H1 (cell line): Measurements from ENCODE around the gene PIMREG. TPM values are rescaled to one million over a fixed set of nuclear protein-coding genes. Genes with fewer than 3 reads are reported as not detected.

Experiments
- CTCF ChIA-PET: fragments of 300-600 bp; sonication (Branson Sonifier 250); formaldehyde crosslinking; loops from one replicate; lab custom pipeline; 2021; ENCODE audit not compliant: partially characterized antibody; lab: Charles Lee
- POLR2A ChIA-PET: fragments of 300-600 bp; sonication (Branson Sonifier 250); formaldehyde crosslinking; loops from one replicate; lab custom pipeline; 2021; ENCODE audit warnings: inconsistent platforms; ENCODE audit not compliant: partially characterized antibody; lab: Charles Lee
- DNase-seq, 2 experiments: peaks; one replicate each; pipeline versions ENCODE4 v3.0.0 to v3.0.0-alpha.2; 2010 to 2022; ENCODE audit warnings: low spot score in 2 of 2, low read depth in 1 of 2, mixed read lengths in 1 of 2
- FAIRE-seq: peaks from 2 replicates; lab custom pipeline; 2011; peaks lifted over from hg19 to GRCh38; lab: Jason Lieb, UNC
- H2AFZ ChIP-seq: 2 replicates; pipeline ENCODE4 v1.8.1; 2012; ENCODE audit warnings: low read length, inconsistent platforms
- H2AK5ac ChIP-seq: 2 replicates; pipeline ENCODE4 v1.6.1; 2013; ENCODE audit warnings: low read depth, low read length
- H2BK120ac ChIP-seq: replicated peaks from 2 replicates; pipeline ENCODE3; 2013; ENCODE audit warnings: low read depth, low read length, inconsistent platforms
- H2BK12ac ChIP-seq: 2 replicates; pipeline ENCODE4 v1.6.1; 2013; ENCODE audit warnings: low read depth, low read length
- H2BK15ac ChIP-seq: 2 replicates; pipeline ENCODE4 v1.6.1; 2013; ENCODE audit warnings: low read length
- H2BK20ac ChIP-seq: 2 replicates; pipeline ENCODE4 v1.6.1; 2013; ENCODE audit warnings: low read length
- H2BK5ac ChIP-seq: 2 replicates; pipeline ENCODE4 v1.6.1; 2013; ENCODE audit warnings: low read depth, low read length
- H3K14ac ChIP-seq: 2 replicates; pipeline ENCODE4 v1.6.1; 2013; ENCODE audit warnings: inconsistent platforms; ENCODE audit not compliant: insufficient read length
- H3K18ac ChIP-seq: 2 replicates; pipeline ENCODE4 v1.6.1; 2013; ENCODE audit warnings: low read length; ENCODE audit errors: extremely low read depth
- H3K23ac ChIP-seq: 2 replicates; pipeline ENCODE4 v1.6.1; 2013; ENCODE audit warnings: inconsistent platforms; ENCODE audit not compliant: insufficient read length
- H3K23me2 ChIP-seq: 2 replicates; pipeline ENCODE4 v1.6.1; 2013; ENCODE audit warnings: low read depth, low read length
- H3K27ac ChIP-seq: 2 replicates; pipeline ENCODE4 v1.6.1; 2011; ENCODE audit warnings: low read depth, low read length, inconsistent platforms
- H3K27me3 ChIP-seq, 4 experiments: replicated peaks in 1 of 4; 1 replicate in 1 of 4; 2 replicates in 3 of 4; pipeline versions ENCODE4 v1.6.1 to v1.8.1; 2011 to 2013; ENCODE audit warnings: low read length in 3 of 4, mild to moderate bottlenecking in 3 of 4, inconsistent platforms in 2 of 4, mixed read lengths in 2 of 4, moderate library complexity in 1 of 4; ENCODE audit not compliant: control insufficient read depth in 3 of 4, insufficient read depth in 3 of 4; ENCODE audit errors: extremely low read depth in 1 of 4
- H3K36me3 ChIP-seq, 4 experiments: 2 replicates each; pipeline versions ENCODE4 v1.6.1 to v1.8.1; 2011 to 2013; ENCODE audit warnings: mild to moderate bottlenecking in 4 of 4, low read length in 3 of 4, moderate library complexity in 2 of 4, control low read depth in 1 of 4, inconsistent platforms in 1 of 4; ENCODE audit not compliant: insufficient read depth in 4 of 4, control insufficient read depth in 2 of 4
- H3K4ac ChIP-seq: replicated peaks from 2 replicates; pipeline ENCODE3; 2013; ENCODE audit warnings: low read length, low read depth, mixed read lengths, inconsistent platforms; ENCODE audit not compliant: insufficient read length
- H3K4me1 ChIP-seq, 4 experiments: replicated peaks in 1 of 4; 1 replicate in 1 of 4; 2 replicates in 3 of 4; pipeline versions ENCODE4 v1.6.1 to v1.8.1; 2011 to 2013; ENCODE audit warnings: low read length in 3 of 4, inconsistent platforms in 2 of 4, mixed read lengths in 1 of 4; ENCODE audit not compliant: insufficient read depth in 4 of 4, control insufficient read depth in 3 of 4
- H3K4me2 ChIP-seq, 2 experiments: 2 replicates each; pipeline versions ENCODE4 v1.6.1 to v1.8.1; 2011 to 2013; ENCODE audit warnings: low read depth in 2 of 2, low read length in 2 of 2, control low read depth in 1 of 2, inconsistent platforms in 1 of 2, mild to moderate bottlenecking in 1 of 2; ENCODE audit not compliant: insufficient read depth in 1 of 2
- H3K4me3 ChIP-seq, 4 experiments: fragments of 200-600, 300-600 bp in 1 of 4; sonication (generic), shearing (Covaris generic), sonication (Bioruptor Twin) in 1 of 4; 2 replicates each; pipeline versions ENCODE4 v1.5.1 to v1.8.1; 2011 to 2016; ENCODE audit warnings: low read length in 4 of 4, low read depth in 3 of 4, control low read depth in 2 of 4, inconsistent platforms in 2 of 4, mild to moderate bottlenecking in 2 of 4, mixed read lengths in 1 of 4, moderate library complexity in 1 of 4; ENCODE audit not compliant: insufficient read depth in 2 of 4; ENCODE audit errors: extremely low read depth in 1 of 4
- H3K56ac ChIP-seq: replicated peaks from 2 replicates; pipeline ENCODE3; 2013; ENCODE audit warnings: low read depth, mild to moderate bottlenecking, mixed read lengths, low read length, inconsistent platforms; ENCODE audit not compliant: insufficient read length
- H3K79me1 ChIP-seq: 2 replicates; pipeline ENCODE4 v1.6.1; 2013; ENCODE audit warnings: low read depth, low read length, control low read depth
- H3K79me2 ChIP-seq, 2 experiments: 2 replicates each; pipeline versions ENCODE4 v1.6.1 to v1.8.1; 2012 to 2013; ENCODE audit warnings: low read length in 2 of 2, mild to moderate bottlenecking in 2 of 2, inconsistent platforms in 1 of 2; ENCODE audit not compliant: insufficient read depth in 2 of 2, control insufficient read depth in 1 of 2
- H3K9ac ChIP-seq, 4 experiments: replicated peaks in 1 of 4; 1 replicate in 1 of 4; 2 replicates in 3 of 4; pipeline versions ENCODE4 v1.6.1 to v1.8.1; 2011 to 2013; ENCODE audit warnings: low read depth in 3 of 4, low read length in 3 of 4, control low read depth in 2 of 4, mild to moderate bottlenecking in 2 of 4, moderate library complexity in 2 of 4, inconsistent platforms in 1 of 4; ENCODE audit errors: extremely low read depth in 1 of 4
- H3K9me3 ChIP-seq, 2 experiments: 2 replicates each; pipeline versions ENCODE4 v1.6.1 to v1.8.1; 2012 to 2013; ENCODE audit warnings: mild to moderate bottlenecking in 2 of 2, moderate library complexity in 2 of 2, control low read depth in 1 of 2, inconsistent platforms in 1 of 2, low read depth in 1 of 2, low read length in 1 of 2, mixed read lengths in 1 of 2; ENCODE audit not compliant: insufficient read depth in 2 of 2
- H4K20me1 ChIP-seq, 2 experiments: replicated peaks in 1 of 2; 2 replicates each; pipeline versions ENCODE3 to v1.8.1; 2011 to 2013; ENCODE audit warnings: inconsistent platforms in 2 of 2, low read length in 2 of 2, mild to moderate bottlenecking in 1 of 2; ENCODE audit not compliant: insufficient read depth in 2 of 2, control insufficient read depth in 1 of 2
- H4K5ac ChIP-seq: 2 replicates; pipeline ENCODE4 v1.6.1; 2013; ENCODE audit warnings: low read length, low read depth, mixed read lengths, inconsistent platforms; ENCODE audit not compliant: insufficient read length
- H4K8ac ChIP-seq: 2 replicates; pipeline ENCODE4 v1.8.0; 2013; ENCODE audit warnings: mild to moderate bottlenecking, moderate library complexity, low read length, inconsistent platforms; ENCODE audit not compliant: insufficient read depth; ENCODE audit errors: extremely low read depth
- H4K91ac ChIP-seq: replicated peaks from 2 replicates; pipeline ENCODE3; 2013; ENCODE audit warnings: low read length, mixed read lengths, inconsistent platforms; ENCODE audit not compliant: insufficient read length
- JUN ChIP-seq: IDR thresholded peaks from 2 replicates; pipeline ENCODE4 v1.6.1; 2011; ENCODE audit warnings: low read depth, mild to moderate bottlenecking, improper control_type of control experiment, low read length
- JUND ChIP-seq: IDR thresholded peaks from 2 replicates; pipeline ENCODE4 v1.6.1; 2011; ENCODE audit warnings: mild to moderate bottlenecking, improper control_type of control experiment, low read length
- KDM1A ChIP-seq: fragments of 200-600, 300-600 bp; sonication (generic); IDR thresholded peaks from 2 replicates; pipeline ENCODE4 v1.7.1; 2016; ENCODE audit warnings: mild to moderate bottlenecking, low read length, borderline replicate concordance
- NANOG ChIP-seq: IDR thresholded peaks from 2 replicates; pipeline ENCODE4 v1.6.1; 2011; ENCODE audit warnings: low read length, low read depth, mild to moderate bottlenecking, inconsistent platforms; ENCODE audit not compliant: insufficient read depth, poor library complexity, severe bottlenecking
- NRF1 ChIP-seq: IDR thresholded peaks from 2 replicates; pipeline ENCODE4 v1.6.1; 2011; ENCODE audit warnings: mild to moderate bottlenecking, low read depth, low read length, improper control_type of control experiment
- RXRA ChIP-seq: IDR thresholded peaks from 2 replicates; pipeline ENCODE4 v1.6.1; 2011; ENCODE audit warnings: low read depth, mild to moderate bottlenecking, low read length, moderate library complexity; ENCODE audit not compliant: insufficient read depth
- SAP30 ChIP-seq: fragments of 300-600 bp; sonication (generic); IDR thresholded peaks from 2 replicates; pipeline ENCODE4 v1.7.1; 2012; ENCODE audit warnings: low read length, moderate library complexity, mild to moderate bottlenecking, inconsistent platforms; ENCODE audit not compliant: insufficient read depth, insufficient replicate concordance
- TEAD4 ChIP-seq: IDR thresholded peaks from 2 replicates; pipeline ENCODE4 v1.6.1; 2012; ENCODE audit warnings: low read depth, low read length, inconsistent platforms, mixed read lengths
- WGBS, 2 experiments: shearing (Covaris generic) in 1 of 2; methylation state at CpG; one replicate each; pipeline versions ENCODE4 v1.1.6 to v1.1.7; 2013 to 2015; ENCODE audit warnings: low lambda C conversion rate in 2 of 2, mixed read lengths in 2 of 2, inconsistent platforms in 1 of 2, low coverage in 1 of 2, missing lambda C conversion rate in 1 of 2; ENCODE audit not compliant: insufficient replicate concordance in 2 of 2, insufficient coverage in 1 of 2, insufficient read length in 1 of 2; ENCODE audit errors: extremely low coverage in 1 of 2, missing lambda C conversion rate in 1 of 2; 5-methylcytosine and 5-hydroxymethylcytosine counted together
- polyA plus RNA-seq, 7 experiments: library from polyadenylated mRNA; depleted of rRNA in 3 of 7; stranded (reverse) in 5 of 7; unstranded in 2 of 7; fragments of >200 nt in 5 of 7; fragments of 200-250 nt in 2 of 7; gene quantifications; 1 replicate in 5 of 7; 2 replicates in 1 of 7; 4 replicates in 1 of 7; pipeline versions ENCODE4 v1.2.1 to v1.2.3, GENCODE V29; 2011 to 2013; ENCODE audit warnings: missing spikeins in 2 of 7, mixed read lengths in 2 of 7
- total RNA-seq: library from RNA; stranded (reverse); fragmentation: NEBNext Ultra II Directional; extraction: Animal tissue kit (Norgen Biotek cat#: 25700); gene quantifications from 2 replicates; pipeline ENCODE4 v1.2.1, GENCODE V29; 2021
- TF ChIP-seq, protein P1 (sequence below): IDR thresholded peaks from 2 replicates; pipeline ENCODE4 v1.6.1; 2012; ENCODE audit warnings: inconsistent platforms
- TF ChIP-seq, protein P2 (sequence below): IDR thresholded peaks from 2 replicates; pipeline ENCODE4 v1.6.1; 2012; ENCODE audit warnings: low read length, inconsistent platforms

The PIMREG gene
- total and polyA plus RNA-seq, 2 of the 8 experiments (the other 6 are each of a cell fraction or from before 2014, with no cell fraction given): 133 to 148 TPM

- DNase-seq (no peak), FAIRE-seq (no peak)
- WGBS, 2 experiments: 92% methylated on average over 20 of the region's 25 CpGs; no CpG with 5 or more reads in 1 of the 2 experiments
- H4K91ac ChIP-seq: no peak overlapping the region
- no peak overlapping the region for H3K4ac ChIP-seq
- H2BK15ac ChIP-seq: no peak overlapping the region
- H3K4me3 ChIP-seq: no peak overlapping the region
- ChIA-PET POLR2A (interaction anchor here (1.4 kb wide), 1 partner anchor 15 kb away, joined by 4 read pairs; no protein-coding TSS in a partner anchor), CTCF (interaction anchor here (0.6 to 6.9 kb wide), 7 partner anchors 9 to 834 kb away, joined by 3 to 60 read pairs (median 4); partner anchors contain the start of gene AIPL1)
- no peaks in the 10 kb centered on the region for H3K27me3 ChIP-seq
- no peaks in the 10 kb centered on the region for H3K79me2 ChIP-seq
- H3K36me3 ChIP-seq: no peaks in the 10 kb centered on the region
- H2BK120ac ChIP-seq: no peak overlapping the region
- no peaks in the 10 kb centered on the region for H4K20me1 ChIP-seq
- H2BK5ac ChIP-seq: no peak overlapping the region
- no peak overlapping the region for H2BK12ac ChIP-seq
- no peaks in the 10 kb centered on the region for H3K79me1 ChIP-seq
- peaks cover 2% of the 10 kb centered on the region; the same call in 1 of the 2 replicates for H3K23me2 ChIP-seq
- H3K14ac ChIP-seq: no peak overlapping the region
- H3K56ac ChIP-seq: no peak overlapping the region
- no peak overlapping the region for H3K27ac ChIP-seq
- no peak overlapping the region for H4K8ac ChIP-seq
- no peak overlapping the region for H2AK5ac ChIP-seq
- no peak overlapping the region for H2BK20ac ChIP-seq
- no peak overlapping the region for H3K18ac ChIP-seq
- H3K9me3 ChIP-seq: peaks cover 3 to 4% of the 10 kb centered on the region in 2 experiments; a peak in 2 of 4 replicates
- no peak overlapping the region for H3K23ac ChIP-seq
- H3K4me2 ChIP-seq: no peak overlapping the region
- H3K4me1 ChIP-seq: no peaks in the 10 kb centered on the region; a peak in 1 of 7 replicates
- H3K9ac ChIP-seq: no peak overlapping the region
- H2AFZ ChIP-seq: no peak overlapping the region
- no peak overlapping the region for H4K5ac ChIP-seq
- TF ChIP-seq KDM1A (no peak), SAP30 (no peak), JUND (no peak), NRF1 (no peak), TEAD4 (no peak), NANOG (no peak), JUN (no peak), RXRA (no peak)
- TF ChIP-seq, protein P1, sequence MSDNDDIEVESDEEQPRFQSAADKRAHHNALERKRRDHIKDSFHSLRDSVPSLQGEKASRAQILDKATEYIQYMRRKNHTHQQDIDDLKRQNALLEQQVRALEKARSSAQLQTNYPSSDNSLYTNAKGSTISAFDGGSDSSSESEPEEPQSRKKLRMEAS: no peak
- TF ChIP-seq, protein P2, sequence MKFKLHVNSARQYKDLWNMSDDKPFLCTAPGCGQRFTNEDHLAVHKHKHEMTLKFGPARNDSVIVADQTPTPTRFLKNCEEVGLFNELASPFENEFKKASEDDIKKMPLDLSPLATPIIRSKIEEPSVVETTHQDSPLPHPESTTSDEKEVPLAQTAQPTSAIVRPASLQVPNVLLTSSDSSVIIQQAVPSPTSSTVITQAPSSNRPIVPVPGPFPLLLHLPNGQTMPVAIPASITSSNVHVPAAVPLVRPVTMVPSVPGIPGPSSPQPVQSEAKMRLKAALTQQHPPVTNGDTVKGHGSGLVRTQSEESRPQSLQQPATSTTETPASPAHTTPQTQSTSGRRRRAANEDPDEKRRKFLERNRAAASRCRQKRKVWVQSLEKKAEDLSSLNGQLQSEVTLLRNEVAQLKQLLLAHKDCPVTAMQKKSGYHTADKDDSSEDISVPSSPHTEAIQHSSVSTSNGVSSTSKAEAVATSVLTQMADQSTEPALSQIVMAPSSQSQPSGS: no peak
These were observed 17.7 kb upstream of the PIMREG start for GRCh38 chr17:6426356-6427101.
